Measurements from ENCODE around the gene HPSE2.

HPSE2 gene

DNA sequence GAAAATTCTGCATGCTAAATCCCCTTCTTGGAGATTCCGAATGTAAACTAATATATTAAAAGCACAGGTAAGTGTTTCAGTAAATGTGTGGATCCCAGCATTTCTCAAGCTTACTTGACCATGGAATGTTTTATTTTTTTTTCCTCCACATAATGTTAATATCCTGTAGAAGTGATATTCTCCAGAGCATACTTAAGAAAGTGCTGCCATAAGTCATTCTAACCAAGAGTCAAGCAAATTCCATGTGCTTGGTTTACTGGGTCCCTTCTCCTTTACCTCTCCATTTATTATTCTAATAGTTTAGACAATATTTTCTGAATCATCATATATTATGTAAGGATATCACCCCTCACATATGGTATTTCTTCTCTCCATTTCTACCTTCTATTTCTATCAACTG, 522.1 kb downstream of the HPSE2 start:
- no peaks in the 10 kb centered on the region for H3K36me3 Mint-ChIP-seq (ENCODE audit: low read depth)
- no peaks in the 10 kb centered on the region for H3K27me3 Mint-ChIP-seq (ENCODE audit: low read depth)
- no peak overlapping the region for H3K27ac Mint-ChIP-seq
- H3K9me3 Mint-ChIP-seq = no peaks in the 10 kb centered on the region
- H3K4me1 Mint-ChIP-seq (ENCODE audit: low read depth) = no peaks in the 10 kb centered on the region
- no peak overlapping the region for H3K4me3 Mint-ChIP-seq

GRCh38 chr10:98696516-98696915, 539.1 kb downstream of the HPSE2 start:
- Mint-ChIP-seq H3K36me3 (ENCODE audit: low read depth) (no peaks in the 10 kb centered on the region), H3K4me1 (ENCODE audit: low read depth) (no peaks in the 10 kb centered on the region), H3K4me3 (no peak overlapping the region), H3K27ac (no peak overlapping the region), H3K27me3 (ENCODE audit: low read depth) (no peaks in the 10 kb centered on the region), H3K9me3 (no peaks in the 10 kb centered on the region)

DNA sequence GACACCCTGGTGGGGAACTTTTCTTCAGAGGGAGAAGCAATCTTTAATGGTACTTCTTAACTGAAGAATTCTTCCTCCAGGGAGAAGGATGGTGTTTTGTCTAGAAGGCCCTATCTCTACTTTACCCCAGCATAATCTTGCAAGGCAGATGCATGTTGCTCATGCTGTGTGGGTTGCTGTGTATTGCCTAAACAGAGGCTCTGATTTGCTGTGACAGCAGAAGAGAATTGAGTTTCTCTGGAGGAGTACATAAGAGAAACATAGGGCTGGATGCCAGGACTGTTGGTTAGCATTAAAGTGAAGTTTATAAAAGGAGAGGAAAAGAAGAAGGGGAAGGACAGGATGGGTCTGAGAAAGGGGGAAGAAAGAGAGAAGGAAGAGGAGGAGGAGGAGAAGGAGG, 540.8 kb downstream of the HPSE2 start:
- no peak overlapping the region for H3K4me3 Mint-ChIP-seq
- H3K36me3 Mint-ChIP-seq (ENCODE audit: low read depth) = no peaks in the 10 kb centered on the region
- no peaks in the 10 kb centered on the region for H3K27me3 Mint-ChIP-seq (ENCODE audit: low read depth)
- no peaks in the 10 kb centered on the region for H3K9me3 Mint-ChIP-seq
- no peaks in the 10 kb centered on the region for H3K4me1 Mint-ChIP-seq (ENCODE audit: low read depth)
- no peak overlapping the region for H3K27ac Mint-ChIP-seq

- Mint-ChIP-seq H3K4me3 (no peak overlapping the region), H3K27me3 (ENCODE audit: low read depth) (no peaks in the 10 kb centered on the region), H3K9me3 (peaks cover 6% of the 10 kb centered on the region), H3K36me3 (ENCODE audit: low read depth) (no peaks in the 10 kb centered on the region), H3K4me1 (ENCODE audit: low read depth) (no peaks in the 10 kb centered on the region), H3K27ac (no peak overlapping the region)
Observed at GRCh38 chr10:98694014-98694413, 541.6 kb downstream of the HPSE2 start.

DNA sequence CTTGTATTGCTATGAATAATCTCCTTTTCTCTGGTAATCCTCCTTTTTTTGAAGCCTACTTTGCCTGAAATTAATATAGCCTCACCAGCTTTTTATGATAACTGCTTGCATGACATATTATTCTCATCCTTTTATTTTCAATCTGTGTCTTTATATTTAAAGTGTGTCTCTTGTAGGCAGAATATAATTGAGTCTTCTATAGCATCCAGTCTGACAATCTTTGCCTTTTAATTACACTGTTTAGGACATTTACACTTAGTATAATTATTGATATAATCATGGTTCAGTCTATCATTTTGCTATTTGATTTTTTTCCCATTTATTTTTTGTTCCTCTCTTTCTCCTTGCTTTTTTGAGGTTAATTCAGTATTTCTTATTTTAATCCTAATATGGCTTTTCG, 548.0 kb downstream of the HPSE2 start:
- Mint-ChIP-seq H3K27me3 (ENCODE audit: low read depth) (peaks cover 13% of the 10 kb centered on the region), H3K9me3 (peaks cover 8% of the 10 kb centered on the region), H3K27ac (no peak overlapping the region), H3K36me3 (ENCODE audit: low read depth) (no peaks in the 10 kb centered on the region), H3K4me3 (no peak overlapping the region), H3K4me1 (ENCODE audit: low read depth) (no peaks in the 10 kb centered on the region)

GRCh38 chr10:98684019-98684899, 551.4 kb downstream of the HPSE2 start:
- peaks cover 5% of the 10 kb centered on the region for H3K9me3 Mint-ChIP-seq
- no peaks in the 10 kb centered on the region for H3K36me3 Mint-ChIP-seq (ENCODE audit: low read depth)
- peaks cover 18% of the 10 kb centered on the region for H3K27me3 Mint-ChIP-seq (ENCODE audit: low read depth)
- no peaks in the 10 kb centered on the region for H3K4me1 Mint-ChIP-seq (ENCODE audit: low read depth)
- H3K27ac Mint-ChIP-seq = no peak overlapping the region
- no peak overlapping the region for H3K4me3 Mint-ChIP-seq

DNA sequence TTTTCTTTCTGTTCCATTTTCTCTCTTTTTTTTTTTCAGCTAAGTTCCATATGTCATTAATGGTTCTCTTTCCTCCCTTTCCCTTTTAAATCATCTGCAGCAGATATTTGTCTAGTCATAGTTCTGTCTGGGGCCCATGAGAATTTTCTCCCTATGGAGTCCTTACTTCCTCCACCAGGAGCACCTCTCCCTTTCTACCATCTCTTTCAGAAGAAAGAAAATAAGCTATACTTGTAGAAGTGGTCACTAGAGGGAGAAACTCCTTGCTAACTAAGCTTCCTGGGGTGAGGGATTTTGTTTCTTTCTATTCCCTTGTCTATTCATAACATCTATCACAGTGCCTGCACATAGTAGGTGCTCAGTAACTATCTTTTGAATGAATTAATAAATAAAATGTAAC, 558.8 kb downstream of the HPSE2 start:
- Mint-ChIP-seq H3K27ac (no peak overlapping the region), H3K4me3 (no peak overlapping the region), H3K9me3 (no peaks in the 10 kb centered on the region), H3K36me3 (ENCODE audit: low read depth) (no peaks in the 10 kb centered on the region), H3K27me3 (ENCODE audit: low read depth) (peaks cover 16% of the 10 kb centered on the region), H3K4me1 (ENCODE audit: low read depth) (no peaks in the 10 kb centered on the region)

DNA sequence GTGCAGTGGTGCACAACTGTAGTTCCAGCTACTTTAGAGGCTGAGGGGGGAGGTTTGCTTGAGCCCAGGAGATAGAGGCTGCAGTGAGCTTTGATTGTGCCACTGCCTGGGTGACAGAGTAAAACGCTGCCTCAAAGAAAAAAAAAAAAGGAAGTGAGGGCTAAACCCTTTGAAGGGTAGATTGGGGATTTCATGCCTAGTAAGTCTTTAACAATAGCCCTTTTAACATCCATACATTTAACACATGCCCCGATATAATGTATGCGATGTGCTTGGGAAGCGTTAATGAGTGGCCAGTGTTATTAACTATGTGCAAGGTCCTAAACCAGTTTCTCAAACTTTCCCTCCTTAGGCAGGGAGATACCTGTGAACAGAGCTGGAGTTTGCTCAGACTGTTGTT, 559.8 kb downstream of the HPSE2 start:
- Mint-ChIP-seq H3K4me3 (no peak overlapping the region), H3K27ac (no peak overlapping the region), H3K4me1 (ENCODE audit: low read depth) (no peaks in the 10 kb centered on the region), H3K27me3 (ENCODE audit: low read depth) (peaks cover 16% of the 10 kb centered on the region), H3K36me3 (ENCODE audit: low read depth) (no peaks in the 10 kb centered on the region), H3K9me3 (no peaks in the 10 kb centered on the region)

DNA sequence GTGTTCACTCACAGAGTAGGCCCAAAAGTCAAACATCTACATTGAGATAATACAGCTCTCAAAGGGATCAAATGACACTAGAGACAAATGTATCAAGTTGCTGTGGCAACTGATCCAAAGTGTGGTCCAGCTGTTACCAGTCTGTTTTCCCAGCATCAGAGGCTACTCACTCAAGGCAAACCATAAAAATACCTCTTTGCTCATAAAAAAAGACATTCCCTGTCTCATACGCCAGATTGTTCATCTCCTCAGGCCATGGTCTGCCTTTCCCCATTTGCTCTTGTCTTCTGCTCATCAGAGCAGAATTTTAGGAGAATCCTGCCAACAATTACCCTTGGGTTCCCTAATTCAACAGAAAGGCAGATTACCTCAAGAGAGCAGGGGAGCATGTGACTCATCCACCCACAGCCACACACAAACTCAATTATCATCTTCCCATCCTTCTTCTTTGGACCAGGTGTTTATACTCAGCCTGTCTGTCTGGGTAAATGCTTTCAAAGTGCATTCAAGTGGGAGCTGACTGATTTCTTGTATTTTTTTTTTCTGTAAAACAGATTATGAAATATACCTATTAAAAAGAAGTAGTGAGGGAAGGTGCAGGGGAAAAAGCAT, 562.4 kb downstream of the HPSE2 start:
- Mint-ChIP-seq H3K4me3 (no peak overlapping the region), H3K27ac (no peak overlapping the region), H3K27me3 (ENCODE audit: low read depth) (peaks cover 12% of the 10 kb centered on the region), H3K36me3 (ENCODE audit: low read depth) (no peaks in the 10 kb centered on the region), H3K4me1 (ENCODE audit: low read depth) (no peaks in the 10 kb centered on the region), H3K9me3 (no peaks in the 10 kb centered on the region)

DNA sequence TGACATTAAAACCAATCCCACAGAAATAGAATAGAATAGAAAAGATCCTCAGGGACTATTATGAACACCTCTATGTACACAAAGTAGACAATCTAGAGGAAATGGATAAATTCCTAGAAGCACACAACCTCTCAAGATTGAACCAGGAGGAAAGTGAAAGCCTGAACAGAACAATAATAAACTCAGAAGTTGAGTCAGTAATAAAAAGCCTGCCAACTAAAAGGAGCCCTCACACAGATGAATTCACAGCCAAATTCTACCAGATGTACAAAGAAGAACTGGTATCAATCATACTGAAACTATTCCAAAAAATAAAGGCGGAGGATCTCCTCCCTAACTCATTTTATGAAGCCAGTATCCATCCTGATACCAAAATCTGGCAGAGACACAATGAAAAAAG, 568.6 kb downstream of the HPSE2 start:
- Mint-ChIP-seq H3K27me3 (ENCODE audit: low read depth) (peaks cover 14% of the 10 kb centered on the region), H3K4me3 (no peak overlapping the region), H3K36me3 (ENCODE audit: low read depth) (no peaks in the 10 kb centered on the region), H3K4me1 (ENCODE audit: low read depth) (no peaks in the 10 kb centered on the region), H3K27ac (no peak overlapping the region), H3K9me3 (no peaks in the 10 kb centered on the region)

- Mint-ChIP-seq H3K4me1 (ENCODE audit: low read depth) (no peaks in the 10 kb centered on the region), H3K4me3 (no peak overlapping the region), H3K27ac (no peak overlapping the region), H3K36me3 (ENCODE audit: low read depth) (no peaks in the 10 kb centered on the region), H3K9me3 (no peaks in the 10 kb centered on the region), H3K27me3 (ENCODE audit: low read depth) (peaks cover 17% of the 10 kb centered on the region)
Observed at GRCh38 chr10:98666276-98666675, 569.4 kb downstream of the HPSE2 start.

- no peak overlapping the region for H3K27ac Mint-ChIP-seq
- no peaks in the 10 kb centered on the region for H3K36me3 Mint-ChIP-seq (ENCODE audit: low read depth)
- H3K27me3 Mint-ChIP-seq (ENCODE audit: low read depth) = peaks cover 22% of the 10 kb centered on the region
- no peaks in the 10 kb centered on the region for H3K4me1 Mint-ChIP-seq (ENCODE audit: low read depth)
- H3K9me3 Mint-ChIP-seq = no peaks in the 10 kb centered on the region
- no peak overlapping the region for H3K4me3 Mint-ChIP-seq
Observed at GRCh38 chr10:98664329-98665042, 571.2 kb downstream of the HPSE2 start.

- Mint-ChIP-seq H3K27ac (no peak overlapping the region), H3K4me1 (ENCODE audit: low read depth) (no peaks in the 10 kb centered on the region), H3K9me3 (no peaks in the 10 kb centered on the region), H3K4me3 (no peak overlapping the region), H3K27me3 (ENCODE audit: low read depth) (peaks cover 12% of the 10 kb centered on the region), H3K36me3 (ENCODE audit: low read depth) (no peaks in the 10 kb centered on the region)
Observed at GRCh38 chr10:98659951-98660350, 575.7 kb downstream of the HPSE2 start.

DNA sequence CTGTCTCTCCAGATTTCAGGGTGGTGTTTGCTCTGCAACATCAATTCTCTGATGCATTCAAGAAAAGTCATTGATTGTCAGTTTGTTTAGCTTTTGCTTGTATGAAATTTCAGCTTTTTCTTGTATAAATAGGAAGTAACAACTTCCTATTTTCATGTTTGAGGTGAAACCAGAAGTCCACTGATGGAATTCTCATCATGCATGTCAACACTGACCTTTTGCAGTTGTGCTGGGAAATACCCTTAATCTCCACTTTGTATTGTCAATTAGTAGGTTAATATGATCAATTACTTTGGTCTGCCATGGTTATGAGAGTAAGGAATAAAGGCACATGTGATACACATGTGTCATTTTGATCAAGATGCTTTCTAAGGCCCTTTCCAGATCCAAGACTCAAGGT, 580.2 kb downstream of the HPSE2 start:
- peaks cover 9% of the 10 kb centered on the region for H3K27me3 Mint-ChIP-seq (ENCODE audit: low read depth)
- H3K9me3 Mint-ChIP-seq = no peaks in the 10 kb centered on the region
- H3K4me1 Mint-ChIP-seq (ENCODE audit: low read depth) = no peaks in the 10 kb centered on the region
- H3K27ac Mint-ChIP-seq = no peak overlapping the region
- no peaks in the 10 kb centered on the region for H3K36me3 Mint-ChIP-seq (ENCODE audit: low read depth)
- H3K4me3 Mint-ChIP-seq = no peak overlapping the region

GRCh38 chr10:98649170-98649569, 586.5 kb downstream of the HPSE2 start:
- H3K9me3 Mint-ChIP-seq = no peaks in the 10 kb centered on the region
- H3K27me3 Mint-ChIP-seq (ENCODE audit: low read depth) = peaks cover 1% of the 10 kb centered on the region
- no peaks in the 10 kb centered on the region for H3K4me1 Mint-ChIP-seq (ENCODE audit: low read depth)
- H3K27ac Mint-ChIP-seq = no peak overlapping the region
- no peak overlapping the region for H3K4me3 Mint-ChIP-seq
- no peaks in the 10 kb centered on the region for H3K36me3 Mint-ChIP-seq (ENCODE audit: low read depth)

Data from T-helper 1 cell treated with Interleukin-12 subunit alpha and Interleukin-12 subunit beta and Interleukin-4 antibody, amounts not matched to agents 30 μg/mL and 1 μg/mL, for 36 hours (primary cell).